ENCODE measurements around the gene CDK14. TPM values are rescaled to one million over a fixed set of nuclear protein-coding genes. Genes with fewer than 3 reads are reported as not detected.

The CDK14 gene
- total and polyA plus RNA-seq, 10 of the 15 experiments (the other 5 are each of a cell fraction or from before 2014, with no cell fraction given), result 6.5 to 61.3 (median 24.2) TPM

- ChIA-PET SMC1A (ENCODE audit: uncharacterized antibody, unreplicated experiment) (interaction anchor here (0.5 to 1.8 kb wide), 3 partner anchors 8 to 218 kb away, joined by 3 to 5 read pairs (median 3); no protein-coding TSS in a partner anchor), RAD21 (ENCODE audit: unreplicated experiment) (no interaction called here), CTCF (interaction anchor here (0.6 to 1.4 kb wide), 3 partner anchors 10 to 474 kb away, joined by 3 to 4 read pairs (median 3); no protein-coding TSS in a partner anchor), POLR2A (interaction anchor here (1.0 to 1.3 kb wide), 2 partner anchors 15 to 706 kb away, joined by 3 read pairs; no protein-coding TSS in a partner anchor)
- H3K9me3 ChIP-seq (replicated peaks; ENCODE audit: control insufficient read depth, insufficient read depth, low read length), result no peaks in the 10 kb centered on the region
- no peaks in the 10 kb centered on the region; a peak in 1 of 4 replicates for H3K36me3 ChIP-seq (ENCODE audit: control insufficient read depth in 2 of 2, insufficient read depth in 2 of 2, low read length in 1 of 2)
- no peaks in the 10 kb centered on the region for H3K4me1 ChIP-seq (ENCODE audit: control insufficient read depth, insufficient read depth, low read length)
- no peak overlapping the region for H3K4me2 ChIP-seq (ENCODE audit: control insufficient read depth, insufficient read depth)
- no peaks in the 10 kb centered on the region for H3K27me3 ChIP-seq (replicated peaks in 1 of 2; ENCODE audit: control insufficient read depth in 2 of 2, insufficient read depth in 2 of 2, low read length in 1 of 2)
- no peaks in the 10 kb centered on the region for H4K20me1 ChIP-seq (ENCODE audit: control insufficient read depth, insufficient read depth)
- BruUV-seq (replicated peaks), result no TSS peak
- DNase-seq (ENCODE audit: low read depth, low spot score) (no peak), ATAC-seq (no peak), FAIRE-seq (no peak)
- H3K4me3 ChIP-seq, result no peak overlapping the region
- no peak overlapping the region for H3K27ac ChIP-seq (ENCODE audit: control insufficient read depth, insufficient read depth)
- in situ Hi-C loops (cut with MboI) (no loop called here), intact Hi-C loops (cut with micrococcal nuclease; ENCODE audit: unreplicated experiment) (no loop called here)
- 83% methylated on average over 4 of the region's 4 CpGs for WGBS (ENCODE audit: insufficient coverage, insufficient replicate concordance, low lambda C conversion rate, missing lambda C conversion rate)
- no peaks in the 10 kb centered on the region for H3K79me2 ChIP-seq (ENCODE audit: control insufficient read depth, insufficient read depth, low read length)
- H2AFZ ChIP-seq (ENCODE audit: control insufficient read depth, low read depth, low read length), result no peak overlapping the region
- H3K9ac ChIP-seq (ENCODE audit: control insufficient read depth, insufficient read depth, low read length), result no peak overlapping the region
- TF ChIP-seq MXI1 (IDR thresholded peaks at IDR 0.05; ENCODE audit: low read depth, low read length), result no peak
- no peak for TF ChIP-seq IKZF2 (IDR thresholded peaks at IDR 0.05)
- TF ChIP-seq MTA3 (IDR thresholded peaks at IDR 0.05; ENCODE audit: borderline replicate concordance, low read length), result no peak
- TF ChIP-seq YY1 (IDR thresholded peaks at IDR 0.05; ENCODE audit: low read depth, low read length), result no peak
- no peak for TF ChIP-seq ZBTB4 (CRISPR knock-in tag; IDR thresholded peaks at IDR 0.05)
- TF ChIP-seq SIX5 (IDR thresholded peaks at IDR 0.05; ENCODE audit: low read depth, low read length, severe bottlenecking), result no peak
- TF ChIP-seq E2F8 (IDR thresholded peaks at IDR 0.05; ENCODE audit: low read depth, partially characterized antibody), result no peak
- TF ChIP-seq JUNB (IDR thresholded peaks at IDR 0.05), result no peak
- TF ChIP-seq BCL3 (IDR thresholded peaks at IDR 0.05; ENCODE audit: borderline replicate concordance, insufficient read depth, low read depth, low read length, poor library complexity, severe bottlenecking), result no peak
- no peak for TF ChIP-seq WRNIP1 (IDR thresholded peaks at IDR 0.05; ENCODE audit: borderline replicate concordance, low read depth, low read length)
- no peak for TF ChIP-seq ATF2 (IDR thresholded peaks at IDR 0.05; ENCODE audit: low read length)
- no peak for TF ChIP-seq IRF5 (IDR thresholded peaks at IDR 0.05; ENCODE audit: borderline replicate concordance)
- TF ChIP-seq KAT2A (conservative IDR thresholded peaks at IDR 0.05; ENCODE audit: control insufficient read depth, low read depth, low read length), result no peak
These were observed 555.8 kb downstream of the CDK14 start for GRCh38 chr7:91151916-91152315.

Measured in GM12878 (cell line).